ENCODE results near the gene PTPN4.

DNA sequence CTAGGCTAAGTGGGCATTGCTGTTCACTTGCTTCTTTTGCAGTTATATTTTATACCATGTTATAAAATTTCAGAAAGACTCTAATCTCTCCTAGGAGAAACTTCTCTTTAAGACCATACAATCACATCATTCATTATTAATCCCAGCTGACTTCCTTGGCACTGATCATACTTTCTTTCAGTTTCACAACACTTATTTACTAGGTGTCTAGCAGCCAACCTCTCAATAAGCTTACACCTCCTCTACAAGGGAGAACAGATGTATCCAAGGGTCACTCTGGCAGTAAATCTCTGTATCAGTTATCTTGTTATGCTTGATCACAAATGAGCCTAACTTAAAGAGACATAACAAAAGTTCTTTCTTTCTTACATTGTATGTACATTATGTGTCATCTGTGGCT is 183.3 kb downstream of the PTPN4 start:
- TF ChIP-seq, protein P1, sequence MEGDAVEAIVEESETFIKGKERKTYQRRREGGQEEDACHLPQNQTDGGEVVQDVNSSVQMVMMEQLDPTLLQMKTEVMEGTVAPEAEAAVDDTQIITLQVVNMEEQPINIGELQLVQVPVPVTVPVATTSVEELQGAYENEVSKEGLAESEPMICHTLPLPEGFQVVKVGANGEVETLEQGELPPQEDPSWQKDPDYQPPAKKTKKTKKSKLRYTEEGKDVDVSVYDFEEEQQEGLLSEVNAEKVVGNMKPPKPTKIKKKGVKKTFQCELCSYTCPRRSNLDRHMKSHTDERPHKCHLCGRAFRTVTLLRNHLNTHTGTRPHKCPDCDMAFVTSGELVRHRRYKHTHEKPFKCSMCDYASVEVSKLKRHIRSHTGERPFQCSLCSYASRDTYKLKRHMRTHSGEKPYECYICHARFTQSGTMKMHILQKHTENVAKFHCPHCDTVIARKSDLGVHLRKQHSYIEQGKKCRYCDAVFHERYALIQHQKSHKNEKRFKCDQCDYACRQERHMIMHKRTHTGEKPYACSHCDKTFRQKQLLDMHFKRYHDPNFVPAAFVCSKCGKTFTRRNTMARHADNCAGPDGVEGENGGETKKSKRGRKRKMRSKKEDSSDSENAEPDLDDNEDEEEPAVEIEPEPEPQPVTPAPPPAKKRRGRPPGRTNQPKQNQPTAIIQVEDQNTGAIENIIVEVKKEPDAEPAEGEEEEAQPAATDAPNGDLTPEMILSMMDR (conservative IDR thresholded peaks at IDR 0.05; ENCODE audit: low read depth, low read length): no peak
- TF ChIP-seq EZH2 (IDR thresholded peaks at IDR 0.05; ENCODE audit: low read length, unreplicated experiment): no peak
- no peak for TF ChIP-seq EZH2phosphoT487 (IDR thresholded peaks at IDR 0.05; ENCODE audit: borderline replicate concordance, low read length)
